Smooth muscle cell (in vitro differentiated cells): ENCODE measurements around the gene GDPD3. TPM values are rescaled to one million over a fixed set of nuclear protein-coding genes. Genes with fewer than 3 reads are reported as not detected.
A peak's percentile ranks its signal among the peaks of the same experiment; 100 is the strongest.

Experiments used
- DNase-seq: peaks from one replicate; lab custom pipeline; 2025; ENCODE audit not compliant: unreplicated experiment; lab: John Stamatoyannopoulos, UW
- H2AFZ ChIP-seq: fragments of 200-600 bp; sonication (generic); 2 replicates; pipeline ENCODE4 v1.6.0; 2016; ENCODE audit warnings: antibody characterized with exemption, low read depth, mild to moderate bottlenecking
- H3F3A ChIP-seq: fragments of 200-600 bp; sonication (generic); 2 replicates; pipeline ENCODE4 v1.6.0; 2017; ENCODE audit warnings: antibody characterized with exemption, low read depth
- H3K27ac ChIP-seq: fragments of 200-600 bp; sonication (generic); 2 replicates; pipeline ENCODE4 v1.5.1; 2016; ENCODE audit warnings: low read depth, mild to moderate bottlenecking
- H3K27me3 ChIP-seq: fragments of 200-600 bp; sonication (generic); 2 replicates; pipeline ENCODE4 v1.6.1; 2016; ENCODE audit warnings: low read depth, mild to moderate bottlenecking
- H3K36me3 ChIP-seq: fragments of 200-600 bp; sonication (generic); 2 replicates; pipeline ENCODE4 v1.5.1; 2016; ENCODE audit warnings: low read depth
- H3K4me1 ChIP-seq: fragments of 200-600 bp; sonication (generic); 2 replicates; pipeline ENCODE4 v1.5.1; 2016; ENCODE audit warnings: low read depth
- H3K4me2 ChIP-seq: fragments of 200-600 bp; sonication (generic); 2 replicates; pipeline ENCODE4 v1.6.0; 2016; ENCODE audit warnings: mild to moderate bottlenecking
- H3K4me3 ChIP-seq: fragments of 200-600 bp; sonication (generic); 2 replicates; pipeline ENCODE4 v1.5.1; 2016; ENCODE audit warnings: mild to moderate bottlenecking
- H3K79me2 ChIP-seq: fragments of 200-600 bp; sonication (generic); 2 replicates; pipeline ENCODE4 v1.6.0; 2016; ENCODE audit warnings: low read depth, mild to moderate bottlenecking
- H3K9ac ChIP-seq: fragments of 200-600 bp; sonication (generic); 2 replicates; pipeline ENCODE4 v1.6.0; 2016; ENCODE audit warnings: low read depth
- H3K9me3 ChIP-seq: fragments of 200-600 bp; sonication (generic); replicated peaks from 2 replicates; pipeline ENCODE4 v1.5.1; 2016; ENCODE audit warnings: low read depth
- H4K20me1 ChIP-seq: fragments of 200-600 bp; sonication (generic); 2 replicates; pipeline ENCODE4 v1.6.0; 2016; ENCODE audit warnings: low read depth
- CTCF ChIP-seq: fragments of 200-600 bp; sonication (generic); IDR thresholded peaks from 2 replicates; pipeline ENCODE4 v1.5.1; 2017; ENCODE audit warnings: borderline replicate concordance, mild to moderate bottlenecking, antibody characterized with exemption; ENCODE audit not compliant: insufficient read depth, poor library complexity, severe bottlenecking
- WGBS: methylation state at CpG from one replicate; pipeline ENCODE4 v1.1.7; 2016; ENCODE audit warnings: low lambda C conversion rate; 5-methylcytosine and 5-hydroxymethylcytosine counted together
- polyA plus RNA-seq: library from polyadenylated mRNA; unstranded; fragments of >200 nt; fragmentation: Nextera tagmentation; extraction: Ambion mirVana; gene quantifications from 2 replicates; pipeline ENCODE4 v1.2.1, GENCODE V29; 2016
- total RNA-seq: library from RNA; depleted of rRNA; stranded (reverse); fragments of >200 nt; gene quantifications from 2 replicates; pipeline ENCODE4 v1.2.3, GENCODE V29; 2014

Gene GDPD3
- total and polyA plus RNA-seq, 2 experiments from 2014 or later, result 0.85 to 13.4 TPM

- Histone ChIP-seq H3K36me3 (no peaks in the 10 kb centered on the region), H3K9ac (no peak overlapping the region), H2AFZ (no peak overlapping the region), H3K4me2 (no peak overlapping the region), H3K4me1 (no peaks in the 10 kb centered on the region), H3F3A (peaks cover 49% of the 10 kb centered on the region), H3K79me2 (peaks cover 18% of the 10 kb centered on the region), H3K27ac (no peak overlapping the region), H3K27me3 (no peaks in the 10 kb centered on the region), H4K20me1 (peaks cover 76% of the 10 kb centered on the region), H3K9me3 (no peaks in the 10 kb centered on the region), H3K4me3 (no peak overlapping the region)
- no peak for TF ChIP-seq CTCF
- no peak for DNase-seq
- 53% methylated on average over 7 of the region's 7 CpGs for WGBS
Measured at GRCh38 chr16:30110661-30111060, 2.7 kb downstream of the GDPD3 start.

DNA sequence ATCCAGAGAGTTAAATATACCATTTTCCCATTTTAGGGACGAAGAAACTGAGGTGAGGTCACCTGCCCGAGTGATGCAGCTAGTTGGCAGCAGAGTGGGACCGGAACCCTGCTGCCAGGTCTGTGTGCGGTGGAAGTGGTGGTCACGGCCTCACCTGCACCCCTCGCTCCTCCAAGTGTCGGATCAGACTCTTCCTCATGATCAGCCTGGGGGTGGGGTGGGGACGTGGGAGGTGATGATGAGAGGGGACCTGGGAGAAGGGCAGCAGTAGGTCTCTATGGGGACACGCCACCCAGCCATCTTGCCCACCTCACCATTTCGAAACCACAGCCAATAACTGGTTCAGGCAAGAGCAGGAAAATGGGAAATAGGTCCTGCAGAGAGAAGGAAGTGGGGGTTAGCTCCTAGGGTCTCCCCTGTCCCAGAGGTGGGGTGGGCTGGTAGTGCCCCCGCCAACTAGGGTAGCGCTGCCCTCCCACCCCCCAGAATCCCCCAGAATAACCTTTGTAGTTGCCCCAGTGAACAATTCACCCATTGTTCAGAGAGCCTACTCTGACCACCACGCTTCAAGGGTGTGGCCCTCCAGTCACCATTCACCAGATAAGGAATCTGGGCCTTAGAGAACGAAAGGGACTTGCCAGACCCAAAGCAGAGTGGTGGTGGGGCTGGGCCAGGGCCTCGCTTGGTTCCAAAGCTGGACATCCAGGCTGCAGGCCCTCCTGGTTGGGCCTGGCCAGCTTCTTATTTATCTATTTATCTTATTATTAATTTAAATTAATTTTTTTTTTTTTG, 5.1 kb downstream of the GDPD3 start:
- peaks cover 97% of the 10 kb centered on the region for H4K20me1 ChIP-seq
- peaks cover 40% of the 10 kb centered on the region for H3K79me2 ChIP-seq
- H3K4me1 ChIP-seq, result no peaks in the 10 kb centered on the region
- no peak for TF ChIP-seq CTCF
- WGBS, result 96% methylated on average over 13 of the region's 15 CpGs
- no peak overlapping the region for H2AFZ ChIP-seq
- H3K4me3 ChIP-seq, result no peak overlapping the region
- peaks cover 50% of the 10 kb centered on the region for H3F3A ChIP-seq
- no peaks in the 10 kb centered on the region for H3K27me3 ChIP-seq
- H3K4me2 ChIP-seq, result no peak overlapping the region
- no peaks in the 10 kb centered on the region for H3K36me3 ChIP-seq
- no peak overlapping the region for H3K9ac ChIP-seq
- no peak overlapping the region for H3K27ac ChIP-seq
- no peaks in the 10 kb centered on the region for H3K9me3 ChIP-seq
- DNase-seq, result no peak

GRCh38 chr16:30104492-30104891, 8.8 kb downstream of the GDPD3 start:
- 94% methylated on average over 6 of the region's 6 CpGs for WGBS
- no peaks in the 10 kb centered on the region for H3K36me3 ChIP-seq

More at GRCh38 chr16:30104492-30104891, 8.8 kb downstream of the GDPD3 start:
- H4K20me1 ChIP-seq, result peaks cover 99% of the 10 kb centered on the region
- H3K4me3 ChIP-seq, result no peak overlapping the region
- DNase-seq, result no peak
- no peaks in the 10 kb centered on the region for H3K9me3 ChIP-seq
- TF ChIP-seq CTCF, result no peak
- peak overlapping the region; percentile 24 for H3K4me2 ChIP-seq
- peaks cover 39% of the 10 kb centered on the region for H3F3A ChIP-seq
- peaks cover 19% of the 10 kb centered on the region for H3K4me1 ChIP-seq
- H3K27ac ChIP-seq, result peak overlapping the region; percentile 30
- H3K79me2 ChIP-seq, result peaks cover 78% of the 10 kb centered on the region
- no peaks in the 10 kb centered on the region for H3K27me3 ChIP-seq
- H3K9ac ChIP-seq, result no peak overlapping the region
- H2AFZ ChIP-seq, result no peak overlapping the region
